Effector memory CD4-positive, alpha-beta T cell (primary cell): Measurements from ENCODE around the gene VSX2.

ENCODE experiments used
- DNase-seq, 3 donors: peaks; one replicate each; pipeline ENCODE4 v3.0.0-alpha.2; 2020
- H3K27ac ChIP-seq: 2 replicates; pipeline ENCODE4 v1.7.0; 2013; ENCODE audit warnings: mild to moderate bottlenecking, low read length, moderate library complexity; ENCODE audit not compliant: insufficient read depth, poor library complexity, severe bottlenecking
- H3K27me3 ChIP-seq: replicated peaks from 2 replicates; pipeline ENCODE4 v1.7.0; 2013; ENCODE audit warnings: mild to moderate bottlenecking, low read length; ENCODE audit not compliant: insufficient read depth, control insufficient read depth, poor library complexity, severe bottlenecking
- H3K36me3 ChIP-seq: 2 replicates; pipeline ENCODE4 v1.7.0; 2013; ENCODE audit warnings: mild to moderate bottlenecking, low read length, moderate library complexity; ENCODE audit not compliant: control insufficient read depth, insufficient read depth
- H3K4me1 ChIP-seq: 2 replicates; pipeline ENCODE4 v1.7.0; 2013; ENCODE audit warnings: low read length, mild to moderate bottlenecking; ENCODE audit not compliant: control insufficient read depth, insufficient read depth, poor library complexity, severe bottlenecking
- H3K4me3 ChIP-seq: 2 replicates; pipeline ENCODE4 v1.7.0; 2013; ENCODE audit warnings: low read length, low read depth, mild to moderate bottlenecking; ENCODE audit not compliant: insufficient read depth, poor library complexity, severe bottlenecking
- H3K9me3 ChIP-seq: 2 replicates; pipeline ENCODE4 v1.7.0; 2013; ENCODE audit warnings: mild to moderate bottlenecking, low read length, moderate library complexity; ENCODE audit not compliant: control insufficient read depth

Gene VSX2

GRCh38 chr14:74221741-74222140 is 17.5 kb upstream of the VSX2 start:
- DNase-seq: no peak
- no peak overlapping the region for H3K27ac ChIP-seq
- peaks cover 5% of the 10 kb centered on the region for H3K27me3 ChIP-seq
- H3K9me3 ChIP-seq: no peaks in the 10 kb centered on the region
- H3K4me1 ChIP-seq: peaks cover 6% of the 10 kb centered on the region
- H3K36me3 ChIP-seq: no peaks in the 10 kb centered on the region
- H3K4me3 ChIP-seq: no peak overlapping the region

GRCh38 chr14:74223016-74223415 is 16.2 kb upstream of the VSX2 start:
- no peak for DNase-seq
- no peak overlapping the region for H3K27ac ChIP-seq
- H3K36me3 ChIP-seq: no peaks in the 10 kb centered on the region
- no peaks in the 10 kb centered on the region for H3K4me1 ChIP-seq
- no peaks in the 10 kb centered on the region for H3K9me3 ChIP-seq
- peaks cover 2% of the 10 kb centered on the region for H3K27me3 ChIP-seq
- H3K4me3 ChIP-seq: no peak overlapping the region

- Histone ChIP-seq H3K4me1 (no peaks in the 10 kb centered on the region), H3K27me3 (peaks cover 5% of the 10 kb centered on the region), H3K4me3 (no peak overlapping the region), H3K36me3 (no peaks in the 10 kb centered on the region), H3K27ac (no peak overlapping the region), H3K9me3 (no peaks in the 10 kb centered on the region)
- no peak for DNase-seq
Observed at GRCh38 chr14:74231784-74232183, 7.5 kb upstream of the VSX2 start.

- H3K27ac ChIP-seq: no peak overlapping the region
- peaks cover 2% of the 10 kb centered on the region for H3K4me1 ChIP-seq
- no peak overlapping the region for H3K4me3 ChIP-seq
- no peaks in the 10 kb centered on the region for H3K9me3 ChIP-seq
- H3K27me3 ChIP-seq: peaks cover 22% of the 10 kb centered on the region
- no peak for DNase-seq
- H3K36me3 ChIP-seq: no peaks in the 10 kb centered on the region
Observed at GRCh38 chr14:74235017-74235416, 4.2 kb upstream of the VSX2 start.

- no peaks in the 10 kb centered on the region for H3K36me3 ChIP-seq
- no peak for DNase-seq
- H3K4me1 ChIP-seq: peaks cover 24% of the 10 kb centered on the region
- no peaks in the 10 kb centered on the region for H3K9me3 ChIP-seq
- no peak overlapping the region for H3K4me3 ChIP-seq
- H3K27me3 ChIP-seq: peaks cover 46% of the 10 kb centered on the region
- H3K27ac ChIP-seq: no peak overlapping the region
Observed at GRCh38 chr14:74237441-74237840, 1.8 kb upstream of the VSX2 start.

- no peak overlapping the region for H3K27ac ChIP-seq
- no peaks in the 10 kb centered on the region for H3K36me3 ChIP-seq
- H3K4me3 ChIP-seq: peak overlapping the region; percentile 29
- peaks cover 24% of the 10 kb centered on the region for H3K4me1 ChIP-seq
- DNase-seq: no peak
- peaks cover 61% of the 10 kb centered on the region for H3K27me3 ChIP-seq
- H3K9me3 ChIP-seq: no peaks in the 10 kb centered on the region
Observed at GRCh38 chr14:74239848-74240793, 872 bp downstream of the VSX2 start.

GRCh38 chr14:74240794-74241651 is 1.8 kb downstream of the VSX2 start:
- H3K4me3 ChIP-seq: peak overlapping the region; percentile 29
- H3K27me3 ChIP-seq: peaks cover 61% of the 10 kb centered on the region
- H3K36me3 ChIP-seq: no peaks in the 10 kb centered on the region
- no peak for DNase-seq
- H3K27ac ChIP-seq: no peak overlapping the region
- peaks cover 24% of the 10 kb centered on the region for H3K4me1 ChIP-seq
- no peaks in the 10 kb centered on the region for H3K9me3 ChIP-seq

- peaks cover 61% of the 10 kb centered on the region for H3K27me3 ChIP-seq
- H3K4me1 ChIP-seq: peaks cover 24% of the 10 kb centered on the region
- peak overlapping the region; percentile 29 for H3K4me3 ChIP-seq
- no peaks in the 10 kb centered on the region for H3K36me3 ChIP-seq
- H3K9me3 ChIP-seq: no peaks in the 10 kb centered on the region
- no peak for DNase-seq
- no peak overlapping the region for H3K27ac ChIP-seq
Observed at GRCh38 chr14:74241652-74242017, 2.4 kb downstream of the VSX2 start.

- Histone ChIP-seq H3K27me3 (peaks cover 59% of the 10 kb centered on the region), H3K9me3 (no peaks in the 10 kb centered on the region), H3K36me3 (no peaks in the 10 kb centered on the region), H3K4me3 (no peak overlapping the region), H3K4me1 (peaks cover 24% of the 10 kb centered on the region), H3K27ac (no peak overlapping the region)
- no peak for DNase-seq
Observed at GRCh38 chr14:74242021-74242779, 3.0 kb downstream of the VSX2 start.
